HCT116 (cell line): Measurements from ENCODE around the gene TTC24. TPM values are rescaled to one million over a fixed set of nuclear protein-coding genes. Genes with fewer than 3 reads are reported as not detected.

Experiments used
- ATAC-seq: fragments of 200-7000 bp; cut with Tn5 transposase; 2 replicates; pipeline ENCODE4 v1.9.1; 2020; ENCODE audit warnings: mild to moderate bottlenecking, moderate library complexity
- BruUV-seq: library from RNA; stranded (reverse); fragments of 400-500 nt; replicated peaks from 2 replicates; lab custom pipeline; 2021; lab: Mats Ljungman, UMichigan
- CTCF ChIA-PET: fragments of 300-600 bp; sonication (Branson Sonifier 250); formaldehyde crosslinking; loops from one replicate; lab custom pipeline; 2021; ENCODE audit warnings: antibody characterized with exemption; lab: Charles Lee
- POLR2A ChIA-PET: fragments of 300-600, 350-600 bp; sonication (Branson Sonifier 250); formaldehyde crosslinking; loops from one replicate; lab custom pipeline; 2021; ENCODE audit warnings: antibody characterized with exemption; lab: Charles Lee
- RAD21 ChIA-PET, 2 experiments: fragments of 300-600 bp; sonication (Branson Sonifier 250); formaldehyde crosslinking; loops; one replicate each; lab custom pipeline; 2023; ENCODE audit warnings: low total read pairs in 2 of 2; ENCODE audit not compliant: uncharacterized antibody in 2 of 2, unreplicated experiment in 2 of 2, low non-redundant PET in 1 of 2; lab: Charles Lee
- DNase-seq: peaks from one replicate; pipeline ENCODE4 v3.0.0-alpha.2; 2010; ENCODE audit warnings: low read depth, low spot score
- H2AFZ ChIP-seq: fragments of 200-600 bp; shearing (Covaris generic), sonication (generic); 2 replicates; pipeline ENCODE4 v1.6.1; 2017; ENCODE audit warnings: low read depth, mixed run types, mixed read lengths, antibody characterized with exemption, low read length; ENCODE audit not compliant: poor library complexity, severe bottlenecking
- H3K27ac ChIP-seq: 2 replicates; pipeline ENCODE4 v1.5.1; 2012; ENCODE audit warnings: low read depth, low read length
- H3K27me3 ChIP-seq: fragments of 200-600 bp; sonication (generic); 2 replicates; pipeline ENCODE4 v1.6.1; 2016; ENCODE audit warnings: mixed run types, low read length, mixed read lengths; ENCODE audit not compliant: insufficient read depth
- H3K36me3 ChIP-seq, 2 experiments: fragments of 200-500 bp in 1 of 2; fragments of 200-600 bp in 1 of 2; sonication (Bioruptor generic) in 1 of 2; sonication (generic) in 1 of 2; 2 replicates each; pipeline versions ENCODE4 v1.5.1 to v1.6.1; 2014 to 2016; ENCODE audit warnings: low read length in 2 of 2, inconsistent platforms in 1 of 2, mixed read lengths in 1 of 2, mixed run types in 1 of 2; ENCODE audit not compliant: insufficient read depth in 2 of 2, control insufficient read depth in 1 of 2
- H3K4me1 ChIP-seq, 2 experiments: fragments of 200-600 bp in 1 of 2; sonication (generic) in 1 of 2; 2 replicates each; pipeline versions ENCODE4 v1.5.1 to v1.6.1; 2012 to 2017; ENCODE audit warnings: low read length in 2 of 2, inconsistent platforms in 1 of 2, mild to moderate bottlenecking in 1 of 2, mixed read lengths in 1 of 2, mixed run types in 1 of 2, moderate library complexity in 1 of 2; ENCODE audit not compliant: insufficient read depth in 2 of 2, control insufficient read depth in 1 of 2
- H3K4me2 ChIP-seq: fragments of 200-600 bp; sonication (generic); 2 replicates; pipeline ENCODE4 v1.6.1; 2017; ENCODE audit warnings: mixed run types, low read length, mixed read lengths
- H3K4me3 ChIP-seq, 2 experiments: fragments of 200-600 bp in 1 of 2; sonication (generic) in 1 of 2; replicated peaks in 1 of 2; 2 replicates each; pipeline ENCODE4 v1.5.1; 2011 to 2016; ENCODE audit warnings: low read length in 2 of 2, control low read depth in 1 of 2, low read depth in 1 of 2, mild to moderate bottlenecking in 1 of 2, mixed read lengths in 1 of 2, mixed run types in 1 of 2
- H3K79me2 ChIP-seq: fragments of 200-600 bp; sonication (generic); 2 replicates; pipeline ENCODE4 v1.6.1; 2017; ENCODE audit warnings: mild to moderate bottlenecking, mixed run types, low read length, moderate library complexity, mixed read lengths; ENCODE audit not compliant: insufficient read depth
- H3K9ac ChIP-seq: fragments of 200-600 bp; sonication (generic); 2 replicates; pipeline ENCODE4 v1.6.1; 2016; ENCODE audit warnings: low read length, mixed read lengths
- H3K9me2 ChIP-seq: fragments of 200-600 bp; sonication (generic), shearing (Covaris generic); 2 replicates; pipeline ENCODE4 v1.6.1; 2017; ENCODE audit warnings: mixed run types, mild to moderate bottlenecking, moderate library complexity; ENCODE audit not compliant: insufficient read depth
- H3K9me3 ChIP-seq, 2 experiments: fragments of 200-500 bp in 1 of 2; fragments of 200-600 bp in 1 of 2; sonication (Bioruptor generic) in 1 of 2; sonication (generic) in 1 of 2; 2 replicates each; pipeline ENCODE4 v1.6.1; 2014 to 2017; ENCODE audit warnings: low read length in 2 of 2, mixed read lengths in 2 of 2, inconsistent platforms in 1 of 2, low read depth in 1 of 2, mild to moderate bottlenecking in 1 of 2, mixed run types in 1 of 2, moderate library complexity in 1 of 2; ENCODE audit not compliant: control insufficient read depth in 1 of 2, insufficient read depth in 1 of 2
- H4K20me1 ChIP-seq: fragments of 200-600 bp; sonication (generic), shearing (Covaris generic); 2 replicates; pipeline ENCODE4 v1.6.1; 2017; ENCODE audit warnings: mixed run types, mild to moderate bottlenecking, moderate library complexity; ENCODE audit not compliant: insufficient read depth
- EGR1 ChIP-seq: IDR thresholded peaks from 2 replicates; pipeline ENCODE4 v1.6.1; 2012; ENCODE audit warnings: low read depth
- ELF1 ChIP-seq: IDR thresholded peaks from 2 replicates; pipeline ENCODE4 v1.6.1; 2012; ENCODE audit warnings: low read depth, borderline replicate concordance
- EZH2 ChIP-seq: fragments of 200-600 bp; sonication (generic); IDR thresholded peaks from 2 replicates; pipeline ENCODE4 v1.6.1; 2017; ENCODE audit warnings: antibody characterized with exemption, mixed run types
- EZH2phosphoT487 ChIP-seq: fragments of 200-600 bp; IDR thresholded peaks from 2 replicates; pipeline ENCODE4 v1.6.1; 2018; ENCODE audit warnings: antibody characterized with exemption, borderline replicate concordance
- SRF ChIP-seq: IDR thresholded peaks from 2 replicates; pipeline ENCODE4 v1.6.1; 2012; ENCODE audit warnings: low read depth
- YY1 ChIP-seq: IDR thresholded peaks from 2 replicates; pipeline ENCODE4 v1.6.1; 2011; ENCODE audit warnings: low read length, low read depth, moderate library complexity, mild to moderate bottlenecking; ENCODE audit not compliant: insufficient replicate concordance; ENCODE audit errors: extremely low read depth
- ZFX ChIP-seq: fragments of 450-650 bp; IDR thresholded peaks from 2 replicates; pipeline ENCODE4 v1.6.1; 2017
- intact Hi-C: fragments of 100-400 bp; cut with micrococcal nuclease; formaldehyde crosslinking; loops from 2 replicates; pipeline ENCODE4 v1.10.0; 2022
- total RNA-seq: library from RNA; stranded (reverse); gene quantifications from one replicate; pipeline ENCODE4 v1.2.1, GENCODE V29; 2021; ENCODE audit not compliant: unreplicated experiment

Gene TTC24
- total RNA-seq, 1 experiment from 2014 or later, result not detected

DNA sequence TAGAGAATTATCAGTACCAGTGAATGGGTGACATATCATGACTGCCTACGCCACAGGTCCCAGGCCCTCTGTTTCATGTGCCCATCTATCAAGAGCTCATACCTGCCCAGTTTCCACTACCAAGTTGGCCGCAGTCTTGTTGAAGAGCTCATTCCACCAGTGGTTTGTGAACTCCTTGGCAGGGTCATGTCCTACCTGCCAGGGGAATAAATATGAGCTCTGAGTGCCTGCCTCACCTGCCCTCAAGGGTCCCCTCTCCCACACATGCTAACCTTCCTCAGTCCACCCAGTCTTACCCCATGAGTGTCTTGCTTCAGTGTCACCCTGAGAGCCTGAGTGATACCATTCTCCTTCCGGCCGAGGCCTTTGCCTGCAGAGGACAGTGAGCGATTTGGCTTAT, 18.6 kb downstream of the TTC24 start (continued):
- TF ChIP-seq YY1 (no peak), SRF (no peak)
- TF ChIP-seq, all 23 proteins: peak for 0

DNA sequence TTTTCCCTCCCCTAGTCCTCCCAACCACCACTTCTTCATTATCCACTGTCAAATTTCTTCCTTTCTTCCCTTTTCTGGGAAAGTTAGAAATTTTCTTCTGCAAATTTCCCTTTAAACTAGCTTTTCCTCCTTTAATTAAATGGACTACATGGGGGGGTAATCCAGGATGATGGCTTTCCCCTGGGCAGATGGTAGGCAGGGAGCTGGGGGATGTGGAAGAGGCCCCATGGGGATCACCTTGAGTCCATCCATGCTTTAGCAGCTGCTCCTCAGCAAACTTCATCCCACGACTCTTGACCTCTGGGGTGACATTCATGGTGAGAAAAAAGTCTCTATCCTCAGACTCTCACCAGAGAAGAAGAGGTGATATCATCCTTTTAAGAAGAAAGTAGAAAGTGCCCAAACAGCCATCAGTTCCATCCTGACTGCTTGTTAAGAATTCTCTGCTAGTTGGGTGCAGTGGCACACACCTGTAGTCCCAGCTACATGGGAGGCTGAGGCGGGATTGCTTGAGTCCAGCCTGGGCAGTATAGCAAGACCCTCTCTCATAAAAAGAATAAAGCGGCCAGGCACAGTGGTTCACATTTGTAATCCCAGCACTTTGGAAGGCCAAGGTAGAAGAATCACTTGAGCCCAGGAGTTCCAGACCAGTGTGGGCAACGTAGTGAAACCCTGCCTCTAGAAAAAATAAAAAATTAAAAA, 19.4 kb downstream of the TTC24 start:
- intact Hi-C loops, result no loop called here
- Histone ChIP-seq H3K27me3 (no peaks in the 10 kb centered on the region), H4K20me1 (no peaks in the 10 kb centered on the region), H3K36me3 (peaks cover 25 to 51% of the 10 kb centered on the region in 2 experiments; a peak in 3 of 4 replicates), H3K9me2 (no peaks in the 10 kb centered on the region), H3K9me3 (no peaks in the 10 kb centered on the region), H3K4me2 (no peak overlapping the region), H3K27ac (no peak overlapping the region), H3K4me1 (peaks cover 11 to 29% of the 10 kb centered on the region in 2 experiments), H3K4me3 (no peak overlapping the region), H3K9ac (no peak overlapping the region), H3K79me2 (peaks cover 58% of the 10 kb centered on the region), H2AFZ (no peak overlapping the region)
- BruUV-seq, result no TSS peak
- ATAC-seq (no peak), DNase-seq (no peak)
- ChIA-PET RAD21 (no interaction called here), CTCF (interaction anchor here (0.8 to 1.1 kb wide), 2 partner anchors 14 to 213 kb away, joined by 3 to 4 read pairs; no protein-coding TSS in a partner anchor), POLR2A (no interaction called here)
- no peak for TF ChIP-seq EZH2phosphoT487
- TF ChIP-seq EGR1, result no peak
- TF ChIP-seq ZFX, result no peak
- TF ChIP-seq ELF1, result no peak
- TF ChIP-seq YY1, result no peak
- TF ChIP-seq EZH2, result no peak
